Renal cortex interstitium (tissue), 11 donors: ENCODE data around the gene VAMP2. TPM values are rescaled to one million over a fixed set of nuclear protein-coding genes. Genes with fewer than 3 reads are reported as not detected.

Experiments
- DNase-seq, 11 donors: peaks; one replicate each; pipeline ENCODE4 v3.0.0-alpha.2; 2013; ENCODE audit warnings: low read depth in 9 of 11, low spot score in 4 of 11; ENCODE audit errors: extremely low read depth in 1 of 11
- polyA plus RNA-seq, 3 donors: library from polyadenylated mRNA; unstranded; fragments of 120-200 nt; gene quantifications; one replicate each; pipeline ENCODE4 v1.2.1, GENCODE V29; 2013; ENCODE audit not compliant: insufficient read length in 3 of 3

VAMP2 gene
- polyA plus RNA-seq, 3 donors = 107 to 150 (median 110) TPM

DNA sequence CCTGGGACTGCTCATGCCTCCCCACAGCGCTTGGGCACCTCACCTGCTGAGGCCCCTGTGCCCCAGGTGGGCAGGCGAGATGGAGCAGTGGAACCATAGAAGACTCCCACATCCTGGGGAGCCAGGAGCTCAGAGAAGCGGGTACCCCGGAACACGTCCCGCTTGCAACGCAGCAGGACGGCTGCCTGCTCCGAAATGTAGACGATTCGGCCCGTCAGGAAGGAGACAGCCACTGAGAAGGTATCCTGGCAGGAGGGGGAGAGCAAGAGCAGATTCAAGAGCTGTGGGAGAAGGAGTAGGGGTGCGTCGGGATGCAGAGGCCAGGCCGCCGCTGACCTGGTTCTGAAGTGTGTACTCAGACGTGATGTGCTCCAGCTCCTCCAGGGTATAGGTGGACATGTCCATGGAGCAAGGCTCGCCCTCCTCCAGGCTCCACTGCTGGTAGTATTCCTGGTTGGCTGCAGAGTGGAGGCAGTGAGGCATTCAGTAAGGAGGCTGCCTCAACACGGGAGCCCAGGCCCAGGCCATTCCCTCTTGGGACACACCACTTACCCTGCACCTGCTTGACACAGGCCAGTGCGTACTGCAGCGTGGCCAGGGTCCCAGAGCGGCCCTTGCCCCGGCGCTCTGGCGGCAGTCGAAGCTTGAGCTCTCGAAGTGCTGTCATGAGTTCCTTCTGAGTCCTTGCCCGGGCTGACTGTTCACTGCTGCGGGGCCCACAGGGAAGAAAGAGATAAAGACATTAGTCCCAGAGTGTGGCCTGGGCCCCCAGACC, 13.1 kb downstream of the VAMP2 start:
- no peak for DNase-seq

DNA sequence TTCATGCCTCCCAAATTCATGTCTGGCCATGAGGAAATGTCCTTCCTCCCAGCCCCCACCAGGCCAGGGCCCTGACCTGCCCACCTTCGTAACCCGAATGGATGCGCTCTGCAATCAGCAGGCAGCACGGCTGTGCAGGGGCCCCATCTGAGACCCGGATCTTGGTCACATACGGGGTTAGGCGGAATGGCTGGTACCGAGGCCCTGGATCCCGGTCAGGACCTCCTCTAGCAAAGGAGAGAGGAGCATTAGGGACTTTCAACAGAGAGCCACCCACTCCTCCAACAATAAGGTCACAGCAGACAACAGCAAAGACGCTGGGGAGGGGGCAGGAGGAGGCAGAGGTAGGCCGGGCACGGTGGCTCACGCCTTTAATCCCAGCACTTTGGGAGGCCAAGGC, 14.2 kb downstream of the VAMP2 start:
- no peak for DNase-seq

DNA sequence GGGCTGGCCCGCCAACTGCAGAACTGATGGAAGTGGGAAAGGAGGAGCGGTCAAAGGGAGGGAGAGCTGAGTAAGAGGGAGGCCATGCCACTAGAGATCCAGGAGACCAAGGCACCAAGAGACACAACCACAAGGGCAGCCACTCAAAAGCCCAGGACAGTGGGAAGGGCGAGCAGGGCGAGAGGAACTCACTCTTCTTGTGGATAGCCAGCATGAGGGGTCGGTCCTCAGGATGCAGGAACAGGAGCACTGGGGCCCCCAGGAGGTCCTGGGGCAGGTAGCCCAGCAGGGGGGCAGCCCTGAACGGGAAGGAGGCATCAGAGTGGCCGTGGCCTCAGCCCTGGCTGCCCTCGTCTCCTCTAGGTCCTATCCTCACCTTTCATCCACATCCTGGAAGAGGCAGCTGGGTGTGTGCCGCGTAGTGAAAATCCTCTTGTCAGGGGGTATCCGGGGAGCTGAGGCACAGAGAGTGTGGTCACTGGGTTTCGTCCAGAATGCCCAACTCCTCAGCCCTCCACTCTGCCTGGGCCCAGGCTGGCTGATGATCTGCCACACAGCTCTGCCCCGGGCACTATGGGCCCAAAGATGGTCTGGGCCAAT, 14.8 kb downstream of the VAMP2 start:
- DNase-seq = no peak

DNA sequence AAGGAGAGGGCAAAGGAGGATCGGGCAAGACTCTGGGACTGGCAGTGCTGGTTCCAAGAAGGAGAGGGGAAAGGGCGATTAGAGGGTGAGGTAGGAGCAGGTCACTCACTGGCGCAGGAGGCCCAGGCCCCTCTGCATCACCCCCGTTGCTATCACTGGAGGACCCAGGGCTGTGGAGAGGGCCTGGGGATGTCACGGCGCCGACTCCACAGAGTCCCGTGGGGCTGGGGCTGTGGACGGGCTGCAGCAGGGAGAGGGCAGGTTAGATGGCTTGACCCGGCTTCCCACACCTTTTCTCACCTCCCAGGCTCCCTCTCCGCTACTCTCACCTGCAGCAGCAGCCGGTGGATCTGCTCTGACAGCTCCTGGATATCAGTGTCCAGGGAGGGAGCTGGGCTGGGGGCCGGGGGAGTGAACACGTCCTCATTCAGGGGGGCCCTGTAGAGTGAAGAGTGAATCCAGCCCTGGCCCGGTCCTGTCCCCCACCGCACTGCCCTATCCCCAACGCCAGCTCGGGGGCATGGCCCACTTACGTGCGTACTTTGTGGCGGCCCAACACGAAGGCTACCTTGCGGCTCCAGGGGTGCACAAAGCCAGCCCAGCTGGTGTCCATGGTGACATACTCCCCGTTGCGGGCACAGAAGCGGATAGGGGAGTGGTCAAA, 15.5 kb downstream of the VAMP2 start:
- no peak for DNase-seq

DNA sequence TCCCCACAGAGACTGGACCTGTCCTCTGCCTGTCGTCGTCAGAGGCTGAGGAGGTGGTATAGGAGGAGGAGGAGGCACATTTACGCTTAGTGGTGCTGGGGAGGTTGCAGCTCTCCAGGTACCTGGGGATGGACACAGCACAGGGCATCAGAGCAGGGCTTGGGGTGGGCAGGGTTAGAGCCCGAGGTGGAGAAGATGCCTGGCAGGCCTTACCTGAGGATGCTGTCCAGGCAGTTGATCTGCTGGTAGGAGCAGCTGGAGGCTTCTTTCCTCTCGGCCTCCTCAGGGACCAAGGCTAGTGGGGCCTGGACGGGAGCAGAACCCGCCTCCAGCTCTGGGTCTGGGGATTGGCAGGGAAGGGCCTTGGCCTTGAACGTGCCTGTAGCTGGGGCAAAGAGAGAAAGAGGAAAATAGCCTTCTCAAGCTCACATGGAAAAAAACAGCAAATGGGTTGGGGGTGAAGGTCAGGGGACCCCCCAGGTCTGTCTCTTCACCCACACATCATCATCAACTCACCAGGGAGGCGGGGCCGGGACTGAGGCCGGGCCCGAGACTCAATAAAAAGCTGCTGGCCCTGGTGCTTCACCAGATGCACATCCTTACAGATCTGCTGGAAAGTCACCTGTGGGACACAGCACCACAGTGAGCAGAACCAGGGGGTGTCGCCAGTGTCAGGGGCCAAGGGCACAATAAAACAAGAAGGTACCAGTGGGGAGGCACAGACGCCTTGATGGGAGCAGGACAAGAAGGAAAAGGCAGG, 16.2 kb downstream of the VAMP2 start:
- DNase-seq = no peak

DNA sequence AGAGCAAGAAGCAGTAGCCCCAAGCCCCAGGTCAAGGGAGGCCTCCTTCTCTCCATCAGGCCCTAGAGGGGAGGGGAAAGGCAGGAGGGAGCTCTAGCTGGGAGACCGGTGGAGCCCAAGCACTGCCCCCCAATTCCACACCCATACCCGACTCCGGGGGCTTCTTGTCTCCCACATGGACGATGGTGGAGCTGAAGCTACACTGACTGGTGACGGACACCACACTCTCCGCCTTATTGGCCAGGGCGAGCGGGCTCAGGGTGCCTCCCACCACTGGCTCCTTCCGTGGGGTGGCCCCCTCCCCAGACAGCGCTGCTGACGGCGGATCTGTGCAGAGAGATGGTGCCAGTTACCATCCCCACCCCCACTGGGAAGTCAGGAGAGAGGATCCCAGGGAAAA, 16.9 kb downstream of the VAMP2 start:
- DNase-seq = no peak

DNA sequence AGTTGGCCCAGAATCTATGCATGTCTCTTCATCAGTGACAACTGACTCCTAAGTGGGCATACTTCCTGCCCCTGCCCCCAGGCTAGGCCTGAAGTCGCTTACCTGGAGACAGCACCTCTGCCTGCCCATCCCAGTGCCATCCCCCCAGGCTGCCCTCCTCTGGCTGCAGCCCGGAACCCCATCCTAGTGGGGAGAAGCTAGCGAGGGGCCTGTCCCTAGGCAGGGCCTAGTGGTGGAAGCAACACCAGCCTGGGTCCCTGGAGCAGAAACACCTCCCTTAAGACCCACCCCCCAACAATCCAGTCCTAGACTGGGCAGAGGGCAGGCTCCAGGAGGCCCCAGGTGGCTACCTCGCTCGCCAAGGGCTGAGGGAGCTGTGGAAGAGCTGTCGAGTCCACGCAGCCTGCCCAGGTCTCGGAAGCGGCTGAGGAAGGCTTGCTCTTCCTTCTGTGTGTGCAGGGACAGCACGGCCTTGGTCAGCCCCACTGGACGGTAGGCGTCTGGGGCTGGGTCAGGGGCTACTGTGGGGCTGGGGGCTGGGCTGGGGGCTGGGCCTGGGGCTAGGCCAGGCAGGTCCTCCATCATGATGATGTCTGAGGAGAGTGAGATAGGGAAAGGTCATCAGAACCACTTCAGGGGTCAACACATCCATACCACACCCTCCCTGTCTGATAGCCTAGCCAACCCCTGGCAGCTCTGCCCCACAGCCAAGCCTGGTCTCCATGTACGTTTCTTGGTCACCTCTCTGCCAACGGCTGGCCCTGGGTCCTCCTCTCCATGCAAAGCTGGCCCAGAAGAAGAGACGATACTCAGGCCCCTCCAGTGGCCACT, 18.1 kb downstream of the VAMP2 start:
- no peak for DNase-seq

DNA sequence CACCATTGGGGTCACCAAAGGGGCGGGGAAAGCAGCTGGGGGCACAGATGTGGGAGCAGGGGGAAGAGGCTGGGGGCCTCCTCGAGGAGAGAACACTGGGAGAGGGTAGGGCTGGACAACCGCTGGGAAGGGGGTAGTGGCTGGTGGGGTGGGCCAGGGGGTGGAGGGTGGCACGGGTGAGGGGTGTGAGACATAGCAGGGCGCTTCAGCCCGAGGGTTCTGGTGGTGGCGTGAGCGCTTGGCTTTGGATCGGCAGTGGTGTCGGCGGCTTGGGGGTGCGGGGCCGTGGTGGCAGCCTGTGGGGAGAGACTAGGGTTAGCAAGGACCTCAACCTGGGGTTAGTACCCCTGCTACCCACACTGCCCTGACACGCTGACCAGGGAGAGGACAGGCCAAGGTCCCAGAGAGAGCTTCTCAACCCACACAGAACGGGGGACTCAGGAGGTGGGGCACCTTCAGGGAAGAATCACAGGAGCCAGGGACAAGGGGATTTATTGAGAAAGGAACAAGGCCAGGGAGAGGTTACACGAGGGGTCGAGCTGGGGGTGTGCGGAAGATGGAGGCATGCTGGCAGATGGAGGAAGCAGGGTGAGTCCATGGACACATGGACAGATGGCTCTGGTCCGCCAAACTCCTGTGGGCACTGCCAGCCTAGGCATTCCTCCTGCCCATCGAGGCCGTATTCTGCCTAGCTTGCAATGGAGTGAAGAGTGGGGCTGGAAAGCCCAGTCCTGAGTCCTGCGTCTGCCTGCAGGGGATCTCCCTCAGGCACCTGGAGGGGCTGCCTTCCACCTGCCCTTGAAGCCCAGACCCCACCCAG, 19.0 kb downstream of the VAMP2 start:
- DNase-seq = no peak

GRCh38 chr17:8142887-8143580, 19.7 kb downstream of the VAMP2 start:
- no peak for DNase-seq

DNA sequence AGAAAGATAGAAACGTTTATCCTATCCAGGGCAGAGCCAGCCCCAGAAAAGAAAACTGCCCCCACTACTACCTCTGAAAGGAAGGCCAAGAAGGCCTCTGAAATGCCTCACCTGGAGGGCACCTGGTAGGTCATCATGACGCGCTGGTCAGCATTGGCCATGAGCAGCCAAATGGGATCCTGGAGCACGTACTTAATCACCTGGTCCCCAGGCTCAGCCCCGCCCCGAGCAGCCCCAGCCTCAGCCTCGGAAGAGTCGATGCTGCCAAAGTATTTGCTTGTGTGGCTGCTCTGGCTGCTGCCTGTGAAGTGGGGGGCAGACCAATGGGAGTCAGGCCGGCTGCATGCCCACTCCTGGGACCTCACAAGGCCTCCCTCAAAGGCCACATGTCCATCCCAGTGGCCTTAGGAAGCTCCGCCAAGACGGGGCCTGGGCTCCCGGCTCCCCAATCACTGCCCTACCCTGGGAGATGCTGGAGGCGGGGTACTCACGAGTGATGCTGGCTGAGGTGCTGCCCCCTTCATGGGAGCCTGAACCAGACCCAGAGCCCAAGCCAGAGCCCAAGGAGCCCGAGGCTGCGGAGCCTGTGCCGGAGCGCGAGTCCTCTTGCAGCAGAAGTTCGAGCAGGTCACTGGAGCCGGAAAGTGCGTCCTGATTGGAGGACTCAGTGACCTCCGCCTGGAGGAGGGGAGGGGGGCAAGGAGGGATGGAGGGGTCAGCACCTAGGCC, 20.4 kb downstream of the VAMP2 start:
- DNase-seq = no peak

DNA sequence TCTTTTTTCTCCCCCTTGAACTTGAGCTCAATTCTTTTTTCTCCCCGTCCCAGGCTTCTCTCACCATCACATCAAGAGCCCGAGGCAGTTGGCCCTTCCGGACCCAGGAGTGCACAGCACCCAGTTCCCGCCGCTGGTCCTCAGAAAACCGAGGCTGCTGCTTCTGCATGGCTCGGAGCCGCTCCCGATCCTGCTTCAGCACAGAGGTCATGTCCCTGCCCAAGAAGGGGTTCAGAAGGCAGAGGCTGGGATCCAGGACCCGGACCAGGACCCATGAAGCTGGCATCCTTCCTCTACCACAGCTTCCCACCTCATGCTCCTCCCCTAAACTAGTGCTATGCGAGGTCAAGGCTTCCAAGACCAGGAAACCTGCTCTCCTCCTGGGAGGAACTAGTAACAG, 21.0 kb downstream of the VAMP2 start:
- DNase-seq = no peak

DNA sequence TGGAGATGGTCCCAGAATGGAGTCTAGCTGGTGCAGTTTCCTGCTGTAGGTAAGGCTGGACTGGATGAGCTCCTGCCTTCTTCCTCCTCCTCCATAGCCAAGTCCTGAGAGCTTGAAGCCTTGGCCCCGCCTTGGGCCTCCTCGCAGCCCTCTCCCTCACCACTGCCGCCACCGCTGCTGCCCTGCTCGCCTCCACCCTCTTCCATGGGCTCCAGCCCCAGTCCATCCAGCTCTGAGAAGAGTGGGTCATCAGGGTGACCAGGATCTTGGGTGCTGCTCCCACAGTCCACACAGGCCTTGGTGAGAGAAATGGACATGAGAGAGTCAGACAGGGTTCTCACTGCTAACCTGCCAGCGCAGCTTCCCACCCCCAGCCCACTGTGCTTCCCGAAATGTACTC, 21.7 kb downstream of the VAMP2 start:
- no peak for DNase-seq

DNA sequence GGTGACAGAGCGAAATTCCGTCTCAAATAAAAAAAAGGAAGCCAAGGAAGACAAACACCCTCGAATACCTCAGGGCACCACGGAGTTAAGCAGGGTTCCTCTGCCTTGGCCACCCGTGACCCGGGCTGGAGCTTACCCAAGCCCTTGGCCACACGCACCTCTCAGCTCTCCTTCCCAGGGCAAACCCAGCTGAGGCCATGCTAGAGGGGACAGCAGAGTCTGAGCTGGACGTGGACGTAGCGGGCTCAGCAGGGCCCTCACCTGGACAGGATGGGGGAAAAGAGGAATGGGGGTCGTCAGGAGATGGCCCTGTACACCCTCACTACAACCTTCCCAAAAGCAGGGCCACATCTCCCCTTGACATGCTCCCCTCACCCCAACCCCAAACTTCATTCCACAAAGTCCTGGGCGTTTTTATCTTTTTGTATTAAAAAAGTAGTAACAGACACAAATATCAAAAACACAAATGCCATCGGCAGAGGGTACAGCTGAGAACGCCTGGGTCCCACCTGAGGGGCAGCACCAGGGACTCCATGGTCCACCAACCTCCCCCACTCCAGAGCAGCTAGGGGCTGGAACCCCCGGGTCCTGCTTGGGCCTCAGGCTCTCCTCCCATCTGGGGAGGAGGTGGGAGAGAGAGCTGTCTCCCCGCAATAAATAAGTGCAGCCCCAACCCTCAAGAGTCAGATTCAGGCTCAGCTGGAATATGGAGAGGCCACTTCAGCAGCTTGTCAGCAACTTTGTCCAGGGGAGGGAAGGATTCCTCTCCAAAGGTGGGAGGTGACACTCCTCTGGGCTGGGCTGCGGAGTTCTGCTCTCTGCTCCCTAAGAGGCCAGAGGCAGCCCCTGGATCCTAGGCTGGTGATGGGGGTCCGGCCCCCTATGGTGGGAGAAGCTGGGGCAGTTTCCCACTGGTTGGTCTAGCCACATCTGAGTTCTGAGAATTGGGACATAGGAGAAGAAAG, 22.4 kb downstream of the VAMP2 start:
- no peak for DNase-seq

DNA sequence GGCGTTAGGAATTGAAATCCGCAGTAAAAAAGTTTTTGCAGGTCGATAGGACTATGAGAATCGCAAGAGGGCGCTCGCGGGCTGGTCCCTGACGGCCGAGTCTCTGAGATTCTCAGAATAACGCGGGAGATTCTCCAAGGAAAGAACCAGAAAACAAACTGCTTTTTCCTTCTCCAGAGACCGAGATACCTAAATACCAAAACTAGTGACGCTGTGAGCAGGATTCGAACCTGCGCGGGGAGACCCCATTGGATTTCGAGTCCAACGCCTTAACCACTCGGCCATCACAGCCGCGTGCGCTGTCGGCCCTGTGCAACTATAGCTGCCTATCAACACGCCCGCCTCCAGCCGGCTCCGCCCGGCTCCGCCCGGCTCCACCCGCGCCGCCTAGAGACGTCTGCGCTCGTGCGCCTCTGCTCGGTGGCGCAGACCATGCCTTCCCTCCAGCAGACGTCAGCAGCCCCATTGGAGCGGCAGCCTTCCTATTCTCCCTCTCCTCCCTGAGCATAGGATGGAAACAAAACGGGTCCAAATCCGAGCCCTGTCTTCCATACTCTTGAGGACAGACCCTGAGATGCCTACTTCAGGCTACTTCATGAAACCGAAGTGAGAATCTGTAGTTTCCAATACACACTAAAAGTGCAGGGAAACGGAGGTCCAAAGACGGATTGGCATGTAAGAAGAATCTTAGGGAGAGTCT, 23.9 kb downstream of the VAMP2 start:
- peak; percentile 89 to 97 (median 95) for DNase-seq

- DNase-seq = no peak
These were observed 24.4 kb downstream of the VAMP2 start for GRCh38 chr17:8138374-8138671.
